WTC11 (cell line): ENCODE data around the gene PSD2. TPM values are rescaled to one million over a fixed set of nuclear protein-coding genes. Genes with fewer than 3 reads are reported as not detected.

Source experiments
- ATAC-seq: fragments of 200-7000 bp; cut with Tn5 transposase; 2 replicates; pipeline ENCODE4 v1.10.0; 2021; ENCODE audit warnings: mild to moderate bottlenecking, moderate library complexity
- CTCF ChIA-PET: fragments of 300-600 bp; sonication (Branson Sonifier 250); formaldehyde crosslinking; loops from one replicate; lab custom pipeline; 2021; ENCODE audit warnings: antibody characterized with exemption; lab: Charles Lee
- POLR2A ChIA-PET: fragments of 350-600 bp; sonication (Branson Sonifier 250); formaldehyde crosslinking; loops from one replicate; lab custom pipeline; 2021; ENCODE audit warnings: antibody characterized with exemption; lab: Charles Lee
- DNase-seq: peaks from one replicate; pipeline ENCODE4 v3.0.0; 2021; ENCODE audit warnings: low spot score
- H3K27ac Mint-ChIP-seq: 2 replicates; pipeline ENCODE4 v1.8.0; 2021; ENCODE audit warnings: mixed read lengths
- H3K27me3 Mint-ChIP-seq: 2 replicates; pipeline ENCODE4 v1.8.0; 2021; ENCODE audit warnings: low read depth, mild to moderate bottlenecking, moderate library complexity, mixed read lengths
- H3K36me3 Mint-ChIP-seq: 2 replicates; pipeline ENCODE4 v1.8.0; 2021; ENCODE audit warnings: mixed read lengths
- H3K4me1 Mint-ChIP-seq: 2 replicates; pipeline ENCODE4 v1.8.0; 2022; ENCODE audit warnings: mixed read lengths
- H3K4me3 Mint-ChIP-seq: 2 replicates; pipeline ENCODE4 v1.8.0; 2021; ENCODE audit warnings: mild to moderate bottlenecking, moderate library complexity, mixed read lengths
- H3K9me3 Mint-ChIP-seq: 2 replicates; pipeline ENCODE4 v1.8.0; 2021; ENCODE audit warnings: mixed read lengths
- CBFB ChIP-seq: sonication (generic); formaldehyde crosslinking; IDR thresholded peaks from 2 replicates; pipeline ENCODE4 v1.8.1; 2022; ENCODE audit warnings: mild to moderate bottlenecking, low read depth, missing genetic modification reagents
- CTCF ChIP-seq: fragments of 200-600 bp; IDR thresholded peaks from 2 replicates; pipeline ENCODE4 v1.8.0; 2022; ENCODE audit warnings: antibody characterized with exemption
- EMX1 ChIP-seq: fragments of 250-450 bp; sonication (Bioruptor Pico); IDR thresholded peaks from 2 replicates; pipeline ENCODE4 v1.8.0; 2021; ENCODE audit warnings: mild to moderate bottlenecking
- HMGXB4 ChIP-seq: sonication (generic); formaldehyde crosslinking; IDR thresholded peaks from 2 replicates; pipeline ENCODE4 v1.8.1; 2023; ENCODE audit warnings: mild to moderate bottlenecking, moderate library complexity, missing genetic modification reagents
- IRF2 ChIP-seq: sonication (generic); formaldehyde crosslinking; IDR thresholded peaks from 2 replicates; pipeline ENCODE4 v1.8.0; 2022; ENCODE audit warnings: low read depth, missing genetic modification reagents, borderline replicate concordance
- MLX ChIP-seq: sonication (generic); formaldehyde crosslinking; IDR thresholded peaks from 2 replicates; pipeline ENCODE4 v1.8.1; 2023; ENCODE audit warnings: mild to moderate bottlenecking, missing genetic modification reagents, moderate library complexity
- NR1H2 ChIP-seq: sonication (generic); formaldehyde crosslinking; IDR thresholded peaks from 2 replicates; pipeline ENCODE4 v1.9.0; 2021; ENCODE audit warnings: mild to moderate bottlenecking, moderate library complexity, missing genetic modification reagents
- NR3C1 ChIP-seq: sonication (generic); formaldehyde crosslinking; conservative IDR thresholded peaks from 2 replicates; pipeline ENCODE4 v1.8.1; 2023; ENCODE audit warnings: low read depth, mild to moderate bottlenecking, missing genetic modification reagents
- STAT6 ChIP-seq: sonication (generic); formaldehyde crosslinking; conservative IDR thresholded peaks from 2 replicates; pipeline ENCODE4 v1.8.1; 2023; ENCODE audit warnings: mild to moderate bottlenecking, low read depth, missing genetic modification reagents, moderate library complexity
- TP53 ChIP-seq: sonication (generic); formaldehyde crosslinking; IDR thresholded peaks from 2 replicates; pipeline ENCODE4 v1.8.1; 2023; ENCODE audit warnings: mild to moderate bottlenecking, missing genetic modification reagents
- ZSCAN18 ChIP-seq: fragments of 250-450 bp; sonication (Bioruptor Pico); IDR thresholded peaks from 2 replicates; pipeline ENCODE4 v2.1.2; 2022; ENCODE audit warnings: mild to moderate bottlenecking, moderate library complexity
- total RNA-seq: library from RNA; stranded (reverse); gene quantifications from 3 replicates; pipeline ENCODE4 v1.2.3, GENCODE V29; 2021

PSD2 gene
- total RNA-seq, 1 experiment from 2014 or later, result 0.57 TPM

GRCh38 chr5:139838381-139839197 is 43.0 kb downstream of the PSD2 start:
- POLR2A ChIA-PET, result no interaction called here

GRCh38 chr5:139839232-139839815 is 43.7 kb downstream of the PSD2 start:
- TF ChIP-seq EMX1 (CRISPR knock-in tag) (no peak), STAT6 (CRISPR knock-in tag) (no peak), IRF2 (no peak), CTCF (no peak)
- no peak for ATAC-seq
- no peaks in the 10 kb centered on the region for H3K9me3 Mint-ChIP-seq
- no peak overlapping the region for H3K4me3 Mint-ChIP-seq
- peaks cover under 1% of the 10 kb centered on the region; the same call in 1 of the 2 replicates for H3K4me1 Mint-ChIP-seq
- no peak overlapping the region for H3K27ac Mint-ChIP-seq
- no peaks in the 10 kb centered on the region for H3K36me3 Mint-ChIP-seq
- ChIA-PET CTCF (interaction anchor here (1.3 to 1.6 kb wide), 4 partner anchors 52 to 129 kb away, joined by 3 to 8 read pairs (median 5); no protein-coding TSS in a partner anchor), POLR2A (no interaction called here)
- DNase-seq, result no peak
- H3K27me3 Mint-ChIP-seq, result peaks cover 11% of the 10 kb centered on the region

More at GRCh38 chr5:139838381-139839197, 43.0 kb downstream of the PSD2 start:
- CTCF ChIA-PET, result interaction anchor here (1.3 to 1.7 kb wide), 5 partner anchors 51 to 130 kb away, joined by 3 to 10 read pairs (median 6); no protein-coding TSS in a partner anchor
- no peak for DNase-seq
- H3K27me3 Mint-ChIP-seq, result peaks cover 13% of the 10 kb centered on the region
- no peak overlapping the region for H3K27ac Mint-ChIP-seq
- no peaks in the 10 kb centered on the region for H3K4me1 Mint-ChIP-seq
- ATAC-seq, result no peak
- H3K4me3 Mint-ChIP-seq, result no peak overlapping the region
- no peaks in the 10 kb centered on the region for H3K36me3 Mint-ChIP-seq
- H3K9me3 Mint-ChIP-seq, result no peaks in the 10 kb centered on the region
- TF ChIP-seq CBFB (CRISPR knock-in tag) (no peak), NR1H2 (no peak), TP53 (CRISPR knock-in tag) (no peak), ZSCAN18 (no peak), HMGXB4 (CRISPR knock-in tag) (no peak)

GRCh38 chr5:139839918-139840317 is 44.3 kb downstream of the PSD2 start:
- no peak for DNase-seq
- ChIA-PET CTCF (interaction anchor here (1.3 to 1.6 kb wide), 3 partner anchors 53 to 74 kb away, joined by 3 to 8 read pairs (median 6); no protein-coding TSS in a partner anchor), POLR2A (no interaction called here)
- Mint-ChIP-seq H3K4me1 (peaks cover 4% of the 10 kb centered on the region), H3K27ac (no peak overlapping the region), H3K9me3 (no peaks in the 10 kb centered on the region), H3K4me3 (no peak overlapping the region), H3K36me3 (no peaks in the 10 kb centered on the region), H3K27me3 (peaks cover 14% of the 10 kb centered on the region)
- TF ChIP-seq MLX (no peak), NR3C1 (CRISPR knock-in tag) (no peak)
- ATAC-seq, result no peak
